Right ventricle myocardium inferior (tissue), 1 donor: ENCODE results near the gene FHAD1. TPM values are rescaled to one million over a fixed set of nuclear protein-coding genes. Genes with fewer than 3 reads are reported as not detected.
A peak's percentile ranks its signal among the peaks of the same experiment; 100 is the strongest.

Source experiments
- ATAC-seq: fragments of 200-7000 bp; cut with Tn5 transposase; one replicate; pipeline ENCODE4 v1.9.1; 2020; ENCODE audit warnings: mild to moderate bottlenecking, moderate library complexity
- DNase-seq: peaks from one replicate; pipeline ENCODE4 v3.0.0; 2021; ENCODE audit errors: missing footprints
- intact Hi-C: fragments of 100-400 bp; cut with DNase I; formaldehyde crosslinking; loops from one replicate; pipeline ENCODE4 v1.11.0; 2022
- total RNA-seq: library from RNA; stranded (reverse); fragmentation: NEBNext Ultra II Directional; extraction: Animal tissue kit (Norgen Biotek cat#: 25700); gene quantifications from one replicate; pipeline ENCODE4 v1.2.1, GENCODE V29; 2021
- donor health status: DM: no; HTN: yes; CAD: no; lungs with severe emphysema.

Gene FHAD1
- total RNA-seq, 1 donor from 2014 or later: not detected

GRCh38 chr1:15312626-15313411 is 65.8 kb downstream of the FHAD1 start:
- intact Hi-C loops: no loop called here
- ATAC-seq: no peak

GRCh38 chr1:15314328-15315281 is 67.6 kb downstream of the FHAD1 start:
- ATAC-seq (no peak), DNase-seq (no peak)
- intact Hi-C loops: no loop called here

More at GRCh38 chr1:15312626-15313411, 65.8 kb downstream of the FHAD1 start:
- no peak for DNase-seq

- intact Hi-C loops: no loop called here
- DNase-seq (no peak), ATAC-seq (no peak)
Measured at GRCh38 chr1:15315815-15316214, 68.8 kb downstream of the FHAD1 start.

DNA sequence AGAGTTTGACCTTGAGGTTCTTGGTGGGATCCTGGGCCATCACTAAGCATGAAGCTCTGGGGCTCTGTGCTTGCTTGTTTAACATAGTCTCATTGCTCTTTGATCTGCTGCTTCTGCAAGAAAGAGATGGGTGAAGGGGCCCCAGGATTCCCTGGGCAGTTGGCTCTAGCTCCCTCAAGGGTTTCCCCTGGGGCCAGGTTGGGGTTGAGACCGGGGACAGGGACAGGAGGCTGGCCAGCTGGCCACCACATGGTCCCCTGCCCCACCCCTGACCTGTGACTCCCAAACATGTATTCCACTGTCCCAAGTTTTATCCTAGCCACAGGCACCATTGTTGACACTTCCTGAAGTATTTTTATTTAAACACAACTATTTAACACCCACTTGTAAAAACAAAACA is 69.5 kb downstream of the FHAD1 start:
- intact Hi-C loops: no loop called here
- no peak for ATAC-seq
- no peak for DNase-seq

DNA sequence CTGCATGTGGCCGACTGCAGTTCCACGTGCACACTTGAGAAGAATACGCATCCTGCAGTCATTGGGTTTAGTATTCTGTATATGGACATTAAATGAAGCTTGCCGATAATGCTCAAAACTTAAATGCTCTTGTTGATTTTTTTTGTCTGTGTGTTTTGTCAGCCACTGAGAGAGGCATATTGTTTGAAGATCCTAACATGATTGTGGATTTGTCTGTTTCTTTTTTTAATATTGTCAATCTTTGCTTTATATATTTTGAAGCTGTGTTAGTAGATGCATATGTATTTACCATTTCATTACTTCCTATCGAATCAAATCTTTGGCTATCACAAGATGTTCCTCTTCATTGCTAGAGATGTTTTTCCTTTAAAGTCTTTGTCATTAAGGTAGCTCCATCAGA is 73.2 kb downstream of the FHAD1 start:
- no peak for DNase-seq
- intact Hi-C loops: loop anchor here (5.0 kb wide), 1 partner anchor 182 kb away; no protein-coding TSS in a partner anchor
- ATAC-seq: no peak

- no peak for DNase-seq
- ATAC-seq: no peak
- intact Hi-C loops: loop anchor here (5.0 kb wide), 1 partner anchor 181 kb away; no protein-coding TSS in a partner anchor
Measured at GRCh38 chr1:15321601-15322000, 74.6 kb downstream of the FHAD1 start.

DNA sequence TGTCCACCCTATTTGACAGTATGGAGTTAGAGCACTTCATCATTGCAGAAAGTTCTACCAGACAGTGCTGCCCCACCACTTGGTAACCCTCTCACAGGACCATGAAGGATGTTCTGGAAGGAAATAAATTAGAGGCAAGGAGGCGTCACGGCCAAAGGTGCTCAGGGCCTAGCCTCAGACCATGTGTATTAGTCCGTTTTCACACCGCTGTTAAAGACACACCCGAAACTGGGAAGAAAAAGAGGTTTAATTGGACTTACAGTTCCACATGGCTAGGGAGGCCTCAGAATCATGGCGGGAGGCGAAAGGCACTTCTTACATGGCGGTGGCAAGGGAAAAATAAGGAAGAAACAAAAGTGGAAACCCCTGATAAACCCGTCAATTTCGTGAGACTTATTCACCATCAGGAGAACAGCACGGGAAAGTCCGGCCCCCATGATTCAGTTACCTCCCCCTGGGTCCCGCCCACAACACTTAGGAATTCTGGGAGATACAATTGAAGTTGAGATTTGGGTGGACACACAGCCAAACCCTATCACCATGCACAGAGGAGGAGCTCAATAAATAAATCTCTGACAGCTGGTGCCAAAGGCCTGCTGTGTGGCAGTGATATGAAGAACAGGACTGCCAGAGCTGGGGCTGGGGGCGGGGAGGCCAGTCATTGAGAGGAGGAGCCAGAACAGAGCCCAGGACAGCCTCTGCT is 75.8 kb downstream of the FHAD1 start:
- DNase-seq (no peak), ATAC-seq (peak; percentile 59)
- intact Hi-C loops: loop anchor here (5.0 kb wide), 1 partner anchor 180 kb away; no protein-coding TSS in a partner anchor

GRCh38 chr1:15323351-15323988 is 76.4 kb downstream of the FHAD1 start:
- peak; percentile 81 for ATAC-seq
- intact Hi-C loops: loop anchor here (5.0 kb wide), 1 partner anchor 179 kb away; no protein-coding TSS in a partner anchor
- peak; percentile 85 for DNase-seq

- DNase-seq (no peak), ATAC-seq (no peak)
- intact Hi-C loops: loop anchor here (1.0 to 5.0 kb wide), 2 partner anchors 107 to 178 kb away; no protein-coding TSS in a partner anchor
Measured at GRCh38 chr1:15323989-15324868, 77.2 kb downstream of the FHAD1 start.

DNA sequence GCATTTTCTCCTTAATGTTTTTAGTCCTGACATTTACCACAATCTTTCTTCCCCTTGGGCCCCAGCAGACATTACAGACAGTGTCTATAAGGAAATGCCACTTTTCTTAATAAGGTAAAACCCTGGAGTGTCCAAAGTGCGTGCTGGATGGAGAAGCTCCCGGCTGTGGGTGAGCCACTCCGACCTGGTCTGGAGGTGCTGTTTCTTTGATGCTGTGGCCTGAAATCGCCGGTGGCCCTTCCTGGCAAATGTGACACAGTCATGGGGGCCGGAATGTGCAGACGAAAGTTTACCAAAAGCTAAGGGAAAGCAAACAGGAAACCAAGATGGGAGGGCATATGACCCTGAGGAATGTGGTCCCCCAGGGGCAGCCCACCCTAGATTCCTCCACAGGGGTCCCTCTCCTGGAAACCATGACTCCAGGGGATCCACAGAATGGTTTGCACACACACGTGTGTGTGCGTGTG is 77.9 kb downstream of the FHAD1 start:
- DNase-seq (no peak), ATAC-seq (no peak)
- intact Hi-C loops: loop anchor here (1.0 to 5.0 kb wide), 3 partner anchors 47 to 177 kb away; no protein-coding TSS in a partner anchor

DNA sequence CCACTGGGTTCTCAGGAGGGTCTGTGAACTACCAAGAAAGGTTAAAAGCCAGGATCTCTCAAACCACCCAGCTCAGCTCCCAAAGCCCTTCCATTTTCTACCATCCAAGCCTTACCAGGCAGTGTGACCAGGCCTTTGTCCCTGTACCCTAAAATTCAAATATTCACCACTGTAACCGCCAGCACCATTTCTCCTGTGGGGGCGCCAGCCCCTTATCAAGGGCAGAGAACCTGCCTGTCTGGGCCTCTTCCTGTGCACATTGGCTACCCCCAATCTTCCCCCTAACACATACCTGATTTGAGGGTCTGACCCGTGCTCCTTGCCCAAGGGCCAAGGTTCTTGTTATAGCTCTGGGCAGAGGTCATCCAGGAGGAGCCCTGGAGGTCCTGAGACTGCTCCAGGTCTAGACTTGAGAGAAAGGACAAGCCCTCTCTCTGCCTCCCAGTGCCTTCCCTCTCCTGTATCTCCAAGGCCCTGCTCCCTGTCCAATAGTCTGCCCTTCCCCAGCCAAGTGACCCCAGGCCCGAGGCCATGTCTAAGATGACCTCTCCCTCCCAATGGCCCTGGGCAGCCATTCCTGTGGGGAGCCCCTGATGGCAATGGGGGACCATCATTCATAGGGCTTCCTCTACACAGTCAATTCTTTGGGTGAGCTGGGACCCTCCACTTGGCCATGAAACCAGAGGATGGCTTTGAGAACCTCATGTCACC is 78.5 kb downstream of the FHAD1 start:
- intact Hi-C loops: loop anchor here (5.0 kb wide), 1 partner anchor 47 kb away; no protein-coding TSS in a partner anchor
- no peak for DNase-seq
- ATAC-seq: no peak

DNA sequence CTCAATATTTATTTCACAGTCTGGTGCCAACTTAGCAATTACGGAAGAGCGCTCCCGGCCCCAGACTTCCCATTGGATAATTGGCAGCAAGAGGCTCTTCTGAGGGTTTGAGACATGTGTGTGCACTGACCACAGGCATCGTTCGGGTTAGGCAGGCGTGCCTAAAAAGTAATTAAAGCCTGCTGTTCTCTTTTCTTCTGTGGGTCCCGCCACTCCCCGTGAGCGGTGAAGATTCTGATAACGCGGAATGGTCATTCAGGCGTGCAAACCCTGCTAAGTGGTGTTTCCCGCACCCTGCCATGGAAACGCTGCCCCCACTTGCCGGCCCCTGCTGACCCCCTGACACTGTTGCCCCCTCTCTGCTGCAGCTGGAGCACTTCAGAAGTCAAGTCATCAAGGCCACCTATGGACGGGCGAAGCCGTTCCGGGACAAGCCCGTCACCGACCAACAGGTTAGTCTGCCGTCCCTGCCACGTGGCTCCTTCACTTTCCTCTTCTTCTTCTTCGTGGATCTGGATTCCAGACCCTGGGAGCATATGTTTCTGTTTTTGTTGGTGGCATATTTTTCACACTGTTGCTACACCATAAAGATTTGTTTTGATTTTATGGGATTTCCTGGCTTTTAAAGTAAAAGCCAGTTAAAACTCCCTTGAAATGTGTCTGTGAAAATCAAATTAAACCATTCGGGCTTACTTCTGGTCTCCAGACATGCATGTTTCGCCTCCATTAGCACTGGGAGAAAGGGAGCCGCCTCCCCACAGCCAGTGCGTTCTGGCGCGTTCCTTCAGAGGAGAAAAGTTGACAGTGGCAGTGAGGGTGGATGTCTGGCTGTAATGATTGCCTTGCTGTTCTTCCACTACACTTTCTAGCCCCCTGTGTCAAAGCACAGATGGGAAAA is 79.9 kb downstream of the FHAD1 start:
- ATAC-seq: no peak
- intact Hi-C loops: loop anchor here (5.0 kb wide), 1 partner anchor 45 kb away; no protein-coding TSS in a partner anchor
- no peak for DNase-seq

- ATAC-seq (peak; percentile 90), DNase-seq (peak; percentile 85)
- intact Hi-C loops: loop anchor here (5.0 kb wide), 1 partner anchor 44 kb away; no protein-coding TSS in a partner anchor
Measured at GRCh38 chr1:15328351-15329103, 81.5 kb downstream of the FHAD1 start.

GRCh38 chr1:15329104-15329820 is 82.2 kb downstream of the FHAD1 start:
- DNase-seq: no peak
- peak; percentile 68 for ATAC-seq
- intact Hi-C loops: loop anchor here (5.0 kb wide), 1 partner anchor 43 kb away; no protein-coding TSS in a partner anchor
